ENCODE results near the gene SURF1.
A peak's percentile ranks its signal among the peaks of the same experiment; 100 is the strongest.
"Not testable (repeated sequence)": the region's sequence is repeated elsewhere in the genome, so short reads cannot be mapped to it uniquely, and the experiment has no call there.

SURF1 gene

GRCh38 chr9:133356391-133357091 is at the start of gene SURF1, which contains the start of gene SURF2:
Gene SURF1 (minus strand): TSS chr9:133356487. CDS start chr9:133356453, 34 bp downstream.
Gene SURF2 (plus strand): TSS chr9:133356550. CDS start chr9:133356593, 43 bp downstream.
- DNase-seq (ENCODE audit: low read depth in 2 of 2): peak; percentile 73 to 78

GRCh38 chr9:133405508-133406438 is 49.5 kb upstream of the SURF1 start:
- no peak for DNase-seq (ENCODE audit: low read depth in 2 of 2)

- no peak for DNase-seq (ENCODE audit: low read depth in 2 of 2)
Observed at GRCh38 chr9:133404454-133405002, 48.2 kb upstream of the SURF1 start.

- peak; percentile 11 to 25 for DNase-seq (ENCODE audit: low read depth in 2 of 2)
Observed at GRCh38 chr9:133403766-133404453, 47.6 kb upstream of the SURF1 start.

GRCh38 chr9:133402689-133403088 is 46.4 kb upstream of the SURF1 start:
- no peak for DNase-seq (ENCODE audit: low read depth in 2 of 2)

GRCh38 chr9:133401588-133401987 is 45.3 kb upstream of the SURF1 start:
- no peak for DNase-seq (ENCODE audit: low read depth in 2 of 2)

GRCh38 chr9:133400292-133400691 is 44.0 kb upstream of the SURF1 start:
- DNase-seq (ENCODE audit: low read depth in 2 of 2): no peak

- no peak for DNase-seq (ENCODE audit: low read depth in 2 of 2)
Observed at GRCh38 chr9:133397895-133398294, 41.6 kb upstream of the SURF1 start.

- DNase-seq (ENCODE audit: low read depth in 2 of 2): no peak
Observed at GRCh38 chr9:133397370-133397769, 41.1 kb upstream of the SURF1 start.

- no peak for DNase-seq (ENCODE audit: low read depth in 2 of 2)
Observed at GRCh38 chr9:133396952-133397351, 40.7 kb upstream of the SURF1 start.

GRCh38 chr9:133394687-133395271 is 38.5 kb upstream of the SURF1 start:
- no peak for DNase-seq (ENCODE audit: low read depth in 2 of 2)

GRCh38 chr9:133393399-133393798 is 37.1 kb upstream of the SURF1 start:
- DNase-seq (ENCODE audit: low read depth in 2 of 2): no peak

GRCh38 chr9:133392308-133392707 is 36.0 kb upstream of the SURF1 start:
- DNase-seq (ENCODE audit: low read depth in 2 of 2): not testable (repeated sequence)

GRCh38 chr9:133391449-133391848 is 35.2 kb upstream of the SURF1 start:
- not testable (repeated sequence) for DNase-seq (ENCODE audit: low read depth in 2 of 2)

- DNase-seq (ENCODE audit: low read depth in 2 of 2): no peak
Observed at GRCh38 chr9:133390713-133391112, 34.4 kb upstream of the SURF1 start.

- no peak for DNase-seq (ENCODE audit: low read depth in 2 of 2)
Observed at GRCh38 chr9:133389562-133389961, 33.3 kb upstream of the SURF1 start.

GRCh38 chr9:133389025-133389557 is 32.8 kb upstream of the SURF1 start:
- DNase-seq (ENCODE audit: low read depth in 2 of 2): no peak

- DNase-seq (ENCODE audit: low read depth in 2 of 2): no peak
Observed at GRCh38 chr9:133387680-133388079, 31.4 kb upstream of the SURF1 start.

GRCh38 chr9:133386338-133386737 is 30.1 kb upstream of the SURF1 start:
- DNase-seq (ENCODE audit: low read depth in 2 of 2): no peak

- no peak for DNase-seq (ENCODE audit: low read depth in 2 of 2)
Observed at GRCh38 chr9:133385452-133385851, 29.2 kb upstream of the SURF1 start.

- DNase-seq (ENCODE audit: low read depth in 2 of 2): no peak
Observed at GRCh38 chr9:133384736-133385321, 28.5 kb upstream of the SURF1 start.
